B cell (primary cell): ENCODE results near the gene DNAH8. TPM values are rescaled to one million over a fixed set of nuclear protein-coding genes. Genes with fewer than 3 reads are reported as not detected.

Experiments used
- ATAC-seq: fragments of 200-7000 bp; cut with Tn5 transposase; one replicate; pipeline ENCODE4 v1.10.0; 2021; ENCODE audit warnings: low read depth, mild to moderate bottlenecking, moderate number of reproducible peaks, moderate library complexity
- CTCF ChIA-PET: fragments of 350-600 bp; sonication (Branson Sonifier 250); formaldehyde crosslinking; loops from one replicate; lab custom pipeline; 2021; ENCODE audit warnings: antibody characterized with exemption, inconsistent platforms; lab: Charles Lee
- POLR2A ChIA-PET: fragments of 350-600 bp; sonication (Branson Sonifier 250); formaldehyde crosslinking; loops from one replicate; lab custom pipeline; 2021; ENCODE audit warnings: antibody characterized with exemption; lab: Charles Lee
- DNase-seq: peaks from one replicate; pipeline ENCODE4 v3.0.0; 2013
- H2AFZ ChIP-seq: 2 replicates; pipeline ENCODE4 v1.6.1; 2012; ENCODE audit warnings: mild to moderate bottlenecking, low read depth, low read length; ENCODE audit not compliant: insufficient read depth, poor library complexity, severe bottlenecking
- H3K27ac ChIP-seq, 2 donors: 1 replicate in 1 of 2; 2 replicates in 1 of 2; pipeline ENCODE4 v1.5.1; 2012 to 2013; ENCODE audit warnings: low read length in 2 of 2, mild to moderate bottlenecking in 2 of 2, moderate library complexity in 1 of 2
- H3K27me3 ChIP-seq, 4 experiments: fragments of 200-600 bp in 1 of 4; sonication (generic) in 1 of 4; replicated peaks in 1 of 4; 1 replicate in 2 of 4; 2 replicates in 2 of 4; pipeline versions ENCODE4 v1.6.1 to v1.7.0; 2013 to 2016; ENCODE audit warnings: low read length in 3 of 4, mild to moderate bottlenecking in 2 of 4, mixed read lengths in 1 of 4, moderate library complexity in 1 of 4; ENCODE audit not compliant: insufficient read depth in 4 of 4, control insufficient read depth in 3 of 4; ENCODE audit errors: control extremely low read depth in 1 of 4
- H3K36me3 ChIP-seq, 2 experiments: replicated peaks in 1 of 2; 1 replicate in 1 of 2; 2 replicates in 1 of 2; pipeline versions ENCODE4 v1.6.1 to v1.7.1; 2013; ENCODE audit warnings: low read length in 1 of 2; ENCODE audit not compliant: insufficient read depth in 2 of 2, control insufficient read depth in 1 of 2; ENCODE audit errors: control extremely low read depth in 1 of 2, extremely low read depth in 1 of 2
- H3K4me1 ChIP-seq, 2 donors: fragments of 200-600 bp in 1 of 2; sonication (generic) in 1 of 2; 1 replicate in 1 of 2; 2 replicates in 1 of 2; pipeline versions ENCODE4 v1.5.1 to v1.6.1; 2013 to 2017; ENCODE audit warnings: low read length in 2 of 2; ENCODE audit not compliant: control insufficient read depth in 2 of 2, insufficient read depth in 2 of 2
- H3K4me2 ChIP-seq: replicated peaks from 2 replicates; pipeline ENCODE3; 2012; ENCODE audit warnings: mild to moderate bottlenecking, low read depth, low read length; ENCODE audit not compliant: poor library complexity, severe bottlenecking
- H3K4me3 ChIP-seq, 5 experiments: fragments of 200-600 bp in 1 of 5; sonication (generic) in 1 of 5; 1 replicate in 3 of 5; 2 replicates in 2 of 5; pipeline versions ENCODE4 v1.5.1 to v1.7.0; 2011 to 2016; ENCODE audit warnings: low read length in 4 of 5, mild to moderate bottlenecking in 4 of 5, low read depth in 2 of 5, control low read depth in 1 of 5, moderate library complexity in 1 of 5; ENCODE audit not compliant: insufficient read depth in 1 of 5; ENCODE audit errors: control extremely low read depth in 1 of 5, extremely low read depth in 1 of 5
- H3K79me2 ChIP-seq: fragments of 200-600 bp; sonication (generic); one replicate; pipeline ENCODE4 v1.6.0; 2016; ENCODE audit warnings: low read length; ENCODE audit not compliant: control insufficient read depth, insufficient read depth
- H3K9ac ChIP-seq: fragments of 200-600 bp; sonication (generic); 2 replicates; pipeline ENCODE4 v1.6.1; 2017; ENCODE audit warnings: mild to moderate bottlenecking, low read length, moderate library complexity
- H3K9me3 ChIP-seq, 3 donors: one replicate each; pipeline versions ENCODE4 v1.6.1 to v1.7.1; 2013; ENCODE audit warnings: low read length in 2 of 3; ENCODE audit not compliant: control insufficient read depth in 2 of 3, insufficient read depth in 1 of 3; ENCODE audit errors: control extremely low read depth in 1 of 3
- H4K20me1 ChIP-seq: 2 replicates; pipeline ENCODE4 v1.6.0; 2012; ENCODE audit warnings: mild to moderate bottlenecking, low read length; ENCODE audit not compliant: insufficient read depth, control insufficient read depth, poor library complexity, severe bottlenecking
- H3K27ac Mint-ChIP-seq: one replicate; pipeline ENCODE4 v1.8.0; 2021; ENCODE audit warnings: mixed read lengths
- H3K27me3 Mint-ChIP-seq: one replicate; pipeline ENCODE4 v1.8.0; 2021; ENCODE audit warnings: mixed read lengths
- H3K4me1 Mint-ChIP-seq: one replicate; pipeline ENCODE4 v1.8.0; 2021; ENCODE audit warnings: mixed read lengths
- H3K4me3 Mint-ChIP-seq: one replicate; pipeline ENCODE4 v1.8.0; 2021; ENCODE audit warnings: mixed read lengths
- H3K9me3 Mint-ChIP-seq: one replicate; pipeline ENCODE4 v1.8.0; 2022; ENCODE audit warnings: mixed read lengths; ENCODE audit not compliant: insufficient read depth
- CTCF ChIP-seq: fragments of 200-600 bp; IDR thresholded peaks from one replicate; pipeline ENCODE4 v1.8.0; 2022; ENCODE audit warnings: antibody characterized with exemption, mild to moderate bottlenecking
- EZH2 ChIP-seq: IDR thresholded peaks from 2 replicates; pipeline ENCODE4 v1.6.1; 2012; ENCODE audit warnings: borderline replicate concordance, low read depth, mild to moderate bottlenecking, moderate library complexity, low read length; ENCODE audit not compliant: insufficient read depth, poor library complexity, severe bottlenecking
- WGBS: methylation state at CpG from one replicate; pipeline ENCODE4 v1.1.5; 2013; ENCODE audit warnings: missing lambda C conversion rate; ENCODE audit not compliant: insufficient coverage; 5-methylcytosine and 5-hydroxymethylcytosine counted together
- intact Hi-C: fragments of 100-400 bp; cut with micrococcal nuclease; formaldehyde crosslinking; loops from one replicate; pipeline ENCODE4 v1.10.0; 2022
- polyA plus RNA-seq: library from polyadenylated mRNA; depleted of rRNA; stranded (reverse); fragments of >200 nt; gene quantifications from 2 replicates; pipeline ENCODE4 v1.2.3, GENCODE V29; 2012
- total RNA-seq, 2 donors: library from RNA; stranded (reverse); fragments of 120-200 nt in 1 of 2; gene quantifications; 1 replicate in 1 of 2; 2 replicates in 1 of 2; pipeline versions ENCODE4 v1.2.3 to v1.2.4, GENCODE V29; 2013 to 2022

The DNAH8 gene
- total and polyA plus RNA-seq, 2 donors (not counting 1 experiment from before 2014, with no cell fraction given), result 0.69 to 1.1 TPM

GRCh38 chr6:38806833-38807232 lies 91.7 kb downstream of the DNAH8 start:
- POLR2A ChIA-PET, result no interaction called here
- no peak overlapping the region for H3K4me3 Mint-ChIP-seq
- DNase-seq (no peak), ATAC-seq (no peak)
- no peak overlapping the region for H3K4me2 ChIP-seq
- TF ChIP-seq EZH2 (no peak), CTCF (no peak)
- intact Hi-C loops, result no loop called here
- no peak overlapping the region for H3K9ac ChIP-seq
- H3K4me1 ChIP-seq, result no peaks in the 10 kb centered on the region
- H3K36me3 ChIP-seq, result no peaks in the 10 kb centered on the region
- H3K9me3 Mint-ChIP-seq, result no peaks in the 10 kb centered on the region
- H3K9me3 ChIP-seq, result no peaks in the 10 kb centered on the region
- WGBS, result 93% methylated on average over 2 of the region's 3 CpGs
- CTCF ChIA-PET, result no interaction called here
- no peak overlapping the region for H3K27ac Mint-ChIP-seq
- H3K27ac ChIP-seq, result no peak overlapping the region
- no peak overlapping the region for H2AFZ ChIP-seq
- H3K4me3 ChIP-seq, result no peak overlapping the region
- no peaks in the 10 kb centered on the region for H4K20me1 ChIP-seq
- no peaks in the 10 kb centered on the region for H3K79me2 ChIP-seq
- peaks cover 2% of the 10 kb centered on the region for H3K4me1 Mint-ChIP-seq
- peaks cover 0 to 3% (median 1%) of the 10 kb centered on the region in 4 experiments for H3K27me3 ChIP-seq
- H3K27me3 Mint-ChIP-seq, result no peaks in the 10 kb centered on the region

- H3K9ac ChIP-seq, result no peak overlapping the region
- no peak overlapping the region for H3K27ac Mint-ChIP-seq
- no peak overlapping the region for H3K4me2 ChIP-seq
- ChIA-PET CTCF (no interaction called here), POLR2A (no interaction called here)
- H3K79me2 ChIP-seq, result no peaks in the 10 kb centered on the region
- H3K9me3 Mint-ChIP-seq, result no peaks in the 10 kb centered on the region
- no peaks in the 10 kb centered on the region for H3K36me3 ChIP-seq
- no peak for DNase-seq
- no peak overlapping the region for H3K4me3 Mint-ChIP-seq
- no peaks in the 10 kb centered on the region for H3K27me3 Mint-ChIP-seq
- WGBS, result 60% methylated on average over 1 of the region's 3 CpGs
- intact Hi-C loops, result no loop called here
- no peaks in the 10 kb centered on the region for H3K4me1 ChIP-seq
- no peaks in the 10 kb centered on the region for H4K20me1 ChIP-seq
- no peak overlapping the region for H3K4me3 ChIP-seq
- ATAC-seq, result no peak
- H3K9me3 ChIP-seq, result no peaks in the 10 kb centered on the region
- H2AFZ ChIP-seq, result no peak overlapping the region
- no peak overlapping the region for H3K27ac ChIP-seq
- H3K27me3 ChIP-seq, result peaks cover 0 to 3% (median 1%) of the 10 kb centered on the region in 4 experiments
- no peak for TF ChIP-seq EZH2
- TF ChIP-seq CTCF, result no peak
- peaks cover 2% of the 10 kb centered on the region for H3K4me1 Mint-ChIP-seq
Measured at GRCh38 chr6:38808039-38808438, 92.9 kb downstream of the DNAH8 start.
